PC-3 (cell line): ENCODE results near the gene MAST4. TPM values are rescaled to one million over a fixed set of nuclear protein-coding genes. Genes with fewer than 3 reads are reported as not detected.

Source experiments
- ATAC-seq: fragments of 200-7000 bp; cut with Tn5 transposase; 2 replicates; pipeline ENCODE4 v1.9.1; 2020; ENCODE audit warnings: mild to moderate bottlenecking, moderate library complexity
- BruUV-seq: library from RNA; stranded (reverse); fragments of 400-500 nt; replicated peaks from 2 replicates; lab custom pipeline; 2021; lab: Mats Ljungman, UMichigan
- CTCF ChIA-PET: fragments of 300-600 bp; sonication (Branson Sonifier 250); formaldehyde crosslinking; loops from one replicate; lab custom pipeline; 2022; ENCODE audit warnings: antibody characterized with exemption; lab: Charles Lee
- POLR2A ChIA-PET: fragments of 300-600 bp; sonication (Branson Sonifier 250); formaldehyde crosslinking; loops from one replicate; lab custom pipeline; 2022; ENCODE audit warnings: antibody characterized with exemption; ENCODE audit not compliant: unreplicated experiment; lab: Charles Lee
- DNase-seq: peaks from one replicate; pipeline ENCODE4 v3.0.0-alpha.2; 2015
- H2AFZ ChIP-seq: fragments of 300-600 bp; sonication (generic); 2 replicates; pipeline ENCODE4 v1.6.0; 2016; ENCODE audit warnings: antibody characterized with exemption, low read length
- H3F3A ChIP-seq: fragments of 300-600 bp; sonication (generic); one replicate; pipeline ENCODE4 v1.6.0; 2017; ENCODE audit warnings: antibody characterized with exemption, low read length, control low read depth, mild to moderate bottlenecking; ENCODE audit not compliant: unreplicated experiment
- H3K27ac ChIP-seq: fragments of 300-600 bp; sonication (generic); 2 replicates; pipeline ENCODE4 v1.5.1; 2016; ENCODE audit warnings: mild to moderate bottlenecking, low read length
- H3K27me3 ChIP-seq: fragments of 300-600 bp; sonication (generic); 2 replicates; pipeline ENCODE4 v1.6.1; 2016; ENCODE audit warnings: low read length, mixed read lengths
- H3K36me3 ChIP-seq: fragments of 300-600 bp; sonication (generic); 2 replicates; pipeline ENCODE4 v1.6.1; 2016; ENCODE audit warnings: low read depth, mixed run types, low read length, mixed read lengths
- H3K4me1 ChIP-seq: fragments of 300-600 bp; sonication (generic); 2 replicates; pipeline ENCODE4 v1.5.1; 2016; ENCODE audit warnings: low read length; ENCODE audit not compliant: insufficient read depth
- H3K4me2 ChIP-seq: fragments of 300-600 bp; sonication (generic); 2 replicates; pipeline ENCODE4 v1.6.0; 2016; ENCODE audit warnings: low read length
- H3K4me3 ChIP-seq: fragments of 300-600 bp; sonication (generic); 2 replicates; pipeline ENCODE4 v1.5.1; 2016; ENCODE audit warnings: mild to moderate bottlenecking, low read length, mixed read lengths
- H3K79me2 ChIP-seq: fragments of 300-600 bp; sonication (generic); 2 replicates; pipeline ENCODE4 v1.6.1; 2017; ENCODE audit warnings: low read length, mixed read lengths
- H3K9ac ChIP-seq: fragments of 300-600 bp; sonication (generic); 2 replicates; pipeline ENCODE4 v1.6.0; 2016; ENCODE audit warnings: mild to moderate bottlenecking, low read length
- H3K9me2 ChIP-seq: fragments of 300-600 bp; sonication (generic); replicated peaks from 2 replicates; pipeline ENCODE4 v1.6.1; 2016; ENCODE audit warnings: mixed run types, low read length, mixed read lengths
- H3K9me3 ChIP-seq: fragments of 300-600 bp; sonication (generic); 2 replicates; pipeline ENCODE4 v1.6.1; 2016; ENCODE audit warnings: low read length, mixed read lengths
- H4K20me1 ChIP-seq: fragments of 300-600 bp; sonication (generic); 2 replicates; pipeline ENCODE4 v1.6.1; 2016; ENCODE audit warnings: low read length, mixed read lengths
- EZH2 ChIP-seq: fragments of 300-600 bp; sonication (generic); IDR thresholded peaks from one replicate; pipeline ENCODE4 v1.6.1; 2017; ENCODE audit warnings: antibody characterized with exemption, mild to moderate bottlenecking, low read length; ENCODE audit not compliant: unreplicated experiment
- EZH2phosphoT487 ChIP-seq: fragments of 300-600 bp; sonication (generic); IDR thresholded peaks from 2 replicates; pipeline ENCODE4 v1.6.1; 2018; ENCODE audit warnings: mild to moderate bottlenecking, antibody characterized with exemption, low read length, borderline replicate concordance
- intact Hi-C: fragments of 100-400 bp; cut with micrococcal nuclease; formaldehyde crosslinking; loops from 2 replicates; pipeline ENCODE4 v1.9.0; 2023
- total RNA-seq: library from RNA; depleted of rRNA; stranded (reverse); fragments of >200 nt; gene quantifications from 2 replicates; pipeline ENCODE4 v1.2.3, GENCODE V29; 2014
- TF ChIP-seq, protein P1 (sequence below): fragments of 300-600 bp; sonication (generic); conservative IDR thresholded peaks from 2 replicates; pipeline ENCODE4 v1.5.1; 2017; ENCODE audit warnings: antibody characterized with exemption, low read depth, mild to moderate bottlenecking, low read length

MAST4 gene
- total RNA-seq, 1 experiment from 2014 or later = 7.9 TPM

DNA sequence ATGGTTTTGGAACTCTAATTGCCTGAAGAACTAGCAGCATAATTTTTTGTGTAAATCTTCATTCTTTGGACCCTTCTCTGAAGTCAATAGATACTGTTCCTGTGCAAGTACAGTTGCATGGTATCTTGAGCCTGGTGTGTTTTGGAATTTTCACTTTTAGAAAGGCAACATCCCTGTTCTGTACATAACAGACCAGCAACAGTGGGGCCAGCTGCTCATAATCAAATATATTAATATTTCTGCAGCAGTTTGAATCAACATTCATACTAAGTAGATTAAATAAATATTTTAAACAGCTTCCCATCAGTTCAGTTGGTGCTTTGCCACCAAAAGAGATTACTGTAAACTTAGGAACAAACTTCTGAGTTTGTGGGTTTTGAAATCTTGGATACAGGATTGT, 502.5 kb downstream of the MAST4 start:
- H4K20me1 ChIP-seq = no peaks in the 10 kb centered on the region
- no peak for TF ChIP-seq EZH2phosphoT487
- TF ChIP-seq, protein P1, sequence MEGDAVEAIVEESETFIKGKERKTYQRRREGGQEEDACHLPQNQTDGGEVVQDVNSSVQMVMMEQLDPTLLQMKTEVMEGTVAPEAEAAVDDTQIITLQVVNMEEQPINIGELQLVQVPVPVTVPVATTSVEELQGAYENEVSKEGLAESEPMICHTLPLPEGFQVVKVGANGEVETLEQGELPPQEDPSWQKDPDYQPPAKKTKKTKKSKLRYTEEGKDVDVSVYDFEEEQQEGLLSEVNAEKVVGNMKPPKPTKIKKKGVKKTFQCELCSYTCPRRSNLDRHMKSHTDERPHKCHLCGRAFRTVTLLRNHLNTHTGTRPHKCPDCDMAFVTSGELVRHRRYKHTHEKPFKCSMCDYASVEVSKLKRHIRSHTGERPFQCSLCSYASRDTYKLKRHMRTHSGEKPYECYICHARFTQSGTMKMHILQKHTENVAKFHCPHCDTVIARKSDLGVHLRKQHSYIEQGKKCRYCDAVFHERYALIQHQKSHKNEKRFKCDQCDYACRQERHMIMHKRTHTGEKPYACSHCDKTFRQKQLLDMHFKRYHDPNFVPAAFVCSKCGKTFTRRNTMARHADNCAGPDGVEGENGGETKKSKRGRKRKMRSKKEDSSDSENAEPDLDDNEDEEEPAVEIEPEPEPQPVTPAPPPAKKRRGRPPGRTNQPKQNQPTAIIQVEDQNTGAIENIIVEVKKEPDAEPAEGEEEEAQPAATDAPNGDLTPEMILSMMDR = no peak
- TF ChIP-seq EZH2 = no peak
- H3K27me3 ChIP-seq = no peaks in the 10 kb centered on the region
- no peak overlapping the region for H3K4me2 ChIP-seq
- POLR2A ChIA-PET = no interaction called here
- ATAC-seq (no peak), DNase-seq (no peak)
- no TSS peak for BruUV-seq
- H3K4me1 ChIP-seq = no peaks in the 10 kb centered on the region
- intact Hi-C loops = loop anchor here (1.0 to 5.0 kb wide), 2 partner anchors 9 to 91 kb away; no protein-coding TSS in a partner anchor
- no peaks in the 10 kb centered on the region for H3K9me2 ChIP-seq
- no peak overlapping the region for H3K27ac ChIP-seq
- CTCF ChIA-PET = no interaction called here
- H3K4me3 ChIP-seq = no peak overlapping the region
- H3K9ac ChIP-seq = no peak overlapping the region
- no peaks in the 10 kb centered on the region for H3F3A ChIP-seq
- H3K9me3 ChIP-seq = no peaks in the 10 kb centered on the region
- H2AFZ ChIP-seq = no peak overlapping the region
- no peaks in the 10 kb centered on the region for H3K36me3 ChIP-seq
- H3K79me2 ChIP-seq = no peaks in the 10 kb centered on the region

GRCh38 chr5:67100301-67100700, 504.1 kb downstream of the MAST4 start:
- H3K79me2 ChIP-seq = no peaks in the 10 kb centered on the region
- H3K27ac ChIP-seq = no peak overlapping the region
- no peak for ATAC-seq
- H3K36me3 ChIP-seq = no peaks in the 10 kb centered on the region
- CTCF ChIA-PET = no interaction called here
- no peaks in the 10 kb centered on the region for H3K9me2 ChIP-seq
- H3K9ac ChIP-seq = no peak overlapping the region
- no peaks in the 10 kb centered on the region for H4K20me1 ChIP-seq
- H2AFZ ChIP-seq = no peak overlapping the region
- POLR2A ChIA-PET = no interaction called here
- intact Hi-C loops = no loop called here
- no peak overlapping the region for H3K4me3 ChIP-seq
- no peaks in the 10 kb centered on the region for H3F3A ChIP-seq
- no peaks in the 10 kb centered on the region for H3K4me1 ChIP-seq
- no peaks in the 10 kb centered on the region for H3K9me3 ChIP-seq
- no peaks in the 10 kb centered on the region for H3K27me3 ChIP-seq
- no peak for TF ChIP-seq EZH2phosphoT487
- no peak for TF ChIP-seq EZH2
- TF ChIP-seq, protein P1 = no peak
- DNase-seq = no peak
- H3K4me2 ChIP-seq = no peak overlapping the region
- BruUV-seq = no TSS peak

DNA sequence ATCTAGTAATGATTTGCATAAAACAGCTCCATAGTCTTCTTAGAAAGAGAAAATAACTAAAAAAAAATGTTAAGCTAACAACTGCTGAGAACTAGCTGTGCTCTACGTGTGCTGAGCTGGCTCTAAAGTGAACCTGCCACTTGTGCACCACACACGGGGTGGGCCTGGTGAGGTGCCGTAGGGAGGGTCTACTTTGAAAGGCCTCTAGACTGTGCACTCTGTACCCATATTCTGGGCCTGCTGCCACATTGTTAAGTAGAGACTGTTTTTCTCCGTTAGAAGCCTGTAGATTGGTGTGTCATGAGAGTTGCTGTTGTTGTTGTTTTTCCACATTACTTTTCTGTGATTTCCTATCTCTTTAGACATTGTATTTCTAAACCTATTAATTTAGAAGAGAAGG, 506.5 kb downstream of the MAST4 start:
- DNase-seq = no peak
- H3K27ac ChIP-seq = no peak overlapping the region
- BruUV-seq = no TSS peak
- H4K20me1 ChIP-seq = no peaks in the 10 kb centered on the region
- no peak overlapping the region for H2AFZ ChIP-seq
- H3K9me2 ChIP-seq = no peaks in the 10 kb centered on the region
- H3K27me3 ChIP-seq = no peaks in the 10 kb centered on the region
- H3K4me3 ChIP-seq = no peak overlapping the region
- no peaks in the 10 kb centered on the region; the same call in 1 of the 2 replicates for H3K36me3 ChIP-seq
- H3K9ac ChIP-seq = no peak overlapping the region
- ChIA-PET CTCF (no interaction called here), POLR2A (no interaction called here)
- no peaks in the 10 kb centered on the region for H3K9me3 ChIP-seq
- TF ChIP-seq, protein P1 = no peak
- TF ChIP-seq EZH2 = no peak
- no peak for TF ChIP-seq EZH2phosphoT487
- H3K4me1 ChIP-seq = no peaks in the 10 kb centered on the region
- H3K79me2 ChIP-seq = no peaks in the 10 kb centered on the region
- no peaks in the 10 kb centered on the region for H3F3A ChIP-seq
- H3K4me2 ChIP-seq = no peak overlapping the region
- no peak for ATAC-seq
- intact Hi-C loops = no loop called here
